SJCRH30 (cell line): ENCODE results near the gene GABRG3. TPM values are rescaled to one million over a fixed set of nuclear protein-coding genes. Genes with fewer than 3 reads are reported as not detected.

Experiments used
- DNase-seq, 2 experiments: peaks; one replicate each; pipeline ENCODE4 v3.0.0-alpha.2; 2015 to 2020
- H3K27ac ChIP-seq: fragments of 250-450 bp; sonication (Bioruptor Pico); 2 replicates; pipeline ENCODE4 v1.5.1; 2020; ENCODE audit warnings: mild to moderate bottlenecking, moderate library complexity
- H3K27me3 ChIP-seq: fragments of 250-450 bp; sonication (Bioruptor Pico); 2 replicates; pipeline ENCODE4 v1.5.1; 2020; ENCODE audit warnings: mild to moderate bottlenecking, moderate library complexity
- H3K36me3 ChIP-seq: fragments of 250-450 bp; sonication (Bioruptor Pico); 2 replicates; pipeline ENCODE4 v1.5.1; 2020; ENCODE audit warnings: mild to moderate bottlenecking, moderate library complexity
- H3K4me1 ChIP-seq: fragments of 250-450 bp; sonication (Bioruptor Pico); 2 replicates; pipeline ENCODE4 v1.5.1; 2020; ENCODE audit warnings: mild to moderate bottlenecking, moderate library complexity
- H3K4me3 ChIP-seq: fragments of 250-450 bp; sonication (Bioruptor Pico); 2 replicates; pipeline ENCODE4 v1.5.1; 2020; ENCODE audit warnings: mild to moderate bottlenecking, moderate library complexity
- H3K9me3 ChIP-seq: fragments of 250-450 bp; sonication (Bioruptor Pico); replicated peaks from 2 replicates; pipeline ENCODE4 v1.5.1; 2020; ENCODE audit warnings: mild to moderate bottlenecking, moderate library complexity
- total RNA-seq: library from RNA; depleted of rRNA; stranded (reverse); fragments of >200 nt; shearing (Covaris generic); gene quantifications from 2 replicates; pipeline ENCODE4 v1.2.3, GENCODE V29; 2014

Gene GABRG3
- total RNA-seq, 1 experiment from 2014 or later: 4.5 TPM

DNA sequence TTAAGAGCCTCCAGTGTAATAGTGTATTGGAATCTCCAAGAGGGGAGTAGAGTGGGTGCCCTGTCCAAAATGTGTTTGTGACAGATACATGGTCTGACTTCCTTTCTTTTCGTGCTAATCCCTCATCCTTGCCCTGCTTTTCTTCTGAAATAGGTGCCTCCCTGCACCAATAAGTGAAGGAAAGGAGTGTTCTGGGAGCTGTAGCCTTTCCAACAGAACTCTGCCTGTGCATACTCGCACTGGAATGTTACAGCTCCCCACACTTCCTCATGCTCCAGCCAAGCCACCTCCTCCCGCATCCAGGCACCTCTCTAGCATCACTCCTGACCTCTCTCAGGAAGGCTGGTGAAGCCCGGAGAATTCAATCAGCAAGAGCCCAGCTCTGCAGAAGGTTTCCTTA lies 478.0 kb downstream of the GABRG3 start:
- Histone ChIP-seq H3K27ac (no peak overlapping the region), H3K36me3 (no peaks in the 10 kb centered on the region), H3K4me3 (no peak overlapping the region), H3K4me1 (no peaks in the 10 kb centered on the region), H3K9me3 (no peaks in the 10 kb centered on the region), H3K27me3 (no peaks in the 10 kb centered on the region)
- no peak for DNase-seq

DNA sequence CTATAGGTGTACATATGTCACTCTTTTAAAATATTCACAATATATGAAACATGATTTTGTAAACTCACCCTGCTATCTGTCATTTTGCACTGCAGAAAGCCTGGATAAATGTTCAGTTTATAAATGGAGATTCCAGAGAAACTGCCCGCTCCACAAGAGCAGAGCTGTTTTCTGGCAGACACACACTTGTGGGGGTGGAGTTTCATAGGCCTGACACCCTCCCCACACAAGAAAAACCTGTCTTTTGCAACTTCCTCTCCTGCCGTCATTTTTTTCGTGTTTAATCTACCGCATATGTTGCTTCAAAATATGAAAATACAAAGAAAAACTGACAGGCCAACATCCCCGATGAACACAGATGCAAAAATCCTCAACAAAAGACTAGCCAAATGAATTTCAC lies 479.0 kb downstream of the GABRG3 start:
- H3K9me3 ChIP-seq: no peaks in the 10 kb centered on the region
- no peak overlapping the region for H3K27ac ChIP-seq
- H3K36me3 ChIP-seq: no peaks in the 10 kb centered on the region
- no peaks in the 10 kb centered on the region for H3K27me3 ChIP-seq
- DNase-seq: no peak
- H3K4me1 ChIP-seq: no peaks in the 10 kb centered on the region
- no peak overlapping the region for H3K4me3 ChIP-seq

DNA sequence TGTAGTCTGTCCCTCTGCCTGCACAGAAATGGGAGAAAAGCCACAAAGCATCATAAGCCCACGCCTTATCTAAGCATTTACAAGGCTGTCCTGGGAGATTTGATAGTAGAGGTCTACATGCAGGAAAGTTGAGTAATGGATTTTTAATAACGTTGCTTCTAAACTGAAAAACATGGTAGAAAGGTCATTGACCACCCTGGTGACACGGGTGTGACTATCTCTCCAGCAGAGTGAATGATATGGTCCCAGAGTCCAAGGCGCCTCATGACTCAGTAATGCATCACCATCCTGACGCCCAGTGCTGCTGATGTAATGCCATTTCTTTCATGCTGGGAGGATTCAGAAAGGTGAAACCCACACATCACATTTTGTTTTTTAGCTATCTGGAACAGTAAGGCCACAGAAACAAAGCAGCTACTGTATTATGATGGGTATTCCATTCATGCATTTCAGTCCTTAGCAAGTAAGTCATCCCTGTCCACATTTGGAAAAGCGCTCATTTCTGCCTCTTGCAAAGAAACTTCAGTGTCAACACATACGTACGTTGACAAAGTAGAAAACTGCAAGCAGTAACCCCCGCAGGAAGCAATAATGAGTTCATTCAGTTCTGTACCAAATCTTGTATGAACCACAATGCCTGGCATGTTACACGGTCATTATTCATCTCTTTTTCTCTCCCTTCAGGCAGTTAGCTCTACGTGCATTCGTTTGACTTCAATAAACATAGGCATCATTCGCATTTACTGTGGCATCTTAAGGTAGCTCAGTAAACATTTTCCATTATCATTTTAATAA lies 483.5 kb downstream of the GABRG3 start:
- no peak overlapping the region for H3K27ac ChIP-seq
- no peaks in the 10 kb centered on the region for H3K9me3 ChIP-seq
- H3K27me3 ChIP-seq: no peaks in the 10 kb centered on the region
- H3K36me3 ChIP-seq: no peaks in the 10 kb centered on the region
- no peak overlapping the region for H3K4me3 ChIP-seq
- no peak for DNase-seq
- no peaks in the 10 kb centered on the region for H3K4me1 ChIP-seq

DNA sequence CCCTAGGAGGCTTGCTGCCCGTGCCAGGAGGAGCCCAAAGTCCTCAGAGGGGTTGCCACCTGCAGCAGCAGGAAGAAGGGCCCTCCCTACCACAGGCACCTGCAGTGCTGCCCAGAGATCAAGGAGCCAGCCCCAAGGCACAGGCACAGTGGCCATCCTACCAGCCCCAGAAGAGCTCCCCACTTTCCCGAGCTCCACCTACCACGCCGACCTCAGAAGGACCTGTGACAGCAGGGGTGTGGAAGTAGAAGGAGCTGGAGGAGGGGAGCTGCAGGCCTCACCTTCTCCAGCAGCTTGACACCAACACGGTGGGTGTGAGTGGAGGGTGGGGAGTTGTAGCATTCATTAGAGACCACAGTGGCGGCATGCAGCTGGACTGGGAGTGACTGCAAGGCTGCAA lies 485.8 kb downstream of the GABRG3 start:
- H3K9me3 ChIP-seq: no peaks in the 10 kb centered on the region
- DNase-seq: no peak
- H3K36me3 ChIP-seq: no peaks in the 10 kb centered on the region

DNA sequence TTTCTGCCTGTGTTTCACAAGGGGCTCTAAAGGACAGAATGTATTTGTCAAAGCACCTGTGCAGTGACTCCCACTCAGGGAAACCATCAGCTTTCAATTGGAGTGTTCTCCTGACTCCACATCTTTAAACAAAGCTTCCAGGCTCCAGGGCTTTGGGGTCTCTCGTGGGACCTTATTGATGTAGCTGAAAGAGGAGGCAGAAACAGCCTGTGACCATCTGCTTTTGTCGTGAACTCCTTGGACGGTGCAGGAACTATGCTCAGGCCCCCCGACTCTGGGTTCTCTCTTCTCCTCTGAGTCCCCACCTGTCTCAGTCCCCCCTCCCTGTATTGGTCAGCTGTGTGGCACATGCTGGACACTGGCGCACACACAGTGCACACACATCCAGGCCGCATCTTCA lies 486.8 kb downstream of the GABRG3 start:
- Histone ChIP-seq H3K36me3 (no peaks in the 10 kb centered on the region), H3K4me1 (no peaks in the 10 kb centered on the region), H3K27me3 (no peaks in the 10 kb centered on the region), H3K9me3 (no peaks in the 10 kb centered on the region), H3K4me3 (no peak overlapping the region), H3K27ac (no peak overlapping the region)
- DNase-seq: no peak

More for the DNA sequence above, 485.8 kb downstream of the GABRG3 start:
- no peaks in the 10 kb centered on the region for H3K4me1 ChIP-seq
- H3K27ac ChIP-seq: no peak overlapping the region
- H3K27me3 ChIP-seq: no peaks in the 10 kb centered on the region
- H3K4me3 ChIP-seq: no peak overlapping the region

DNA sequence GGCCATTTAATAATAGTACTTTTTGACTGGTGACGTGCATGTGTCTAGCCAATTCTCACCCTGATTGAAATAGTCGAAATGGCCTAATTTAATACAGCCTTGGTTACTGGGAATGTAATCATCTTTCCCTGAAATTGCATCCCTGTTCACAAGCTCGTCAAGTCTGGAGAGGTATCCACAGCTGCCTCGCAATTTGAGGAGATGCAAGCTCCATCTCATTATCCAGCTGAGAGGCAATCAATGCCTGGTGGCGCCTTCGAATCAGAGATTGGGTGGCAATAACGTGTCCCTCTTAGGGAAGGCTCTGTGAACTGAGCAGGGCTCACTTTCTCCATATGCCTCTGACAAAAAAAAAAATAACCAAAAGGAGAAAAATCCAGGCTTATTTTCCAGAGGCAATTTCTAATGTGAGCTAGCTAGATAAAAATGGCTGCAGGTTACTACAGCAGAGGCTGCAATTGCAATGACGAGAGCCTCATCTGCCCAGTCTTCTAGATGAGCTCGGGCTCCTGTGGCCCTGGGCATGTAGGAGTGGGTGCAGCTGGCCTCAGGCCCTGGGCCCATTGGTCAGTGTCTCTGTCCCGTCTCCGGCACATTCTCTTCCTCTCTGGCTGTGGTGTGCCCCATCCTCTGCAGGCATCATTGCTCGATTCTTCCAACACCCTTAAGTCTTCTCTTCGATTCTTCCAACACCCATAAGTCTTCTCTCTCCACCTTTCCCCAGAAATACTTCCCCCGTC lies 487.5 kb downstream of the GABRG3 start:
- Histone ChIP-seq H3K4me1 (no peaks in the 10 kb centered on the region), H3K27ac (no peak overlapping the region), H3K4me3 (no peak overlapping the region), H3K9me3 (no peaks in the 10 kb centered on the region), H3K27me3 (no peaks in the 10 kb centered on the region), H3K36me3 (no peaks in the 10 kb centered on the region)
- DNase-seq: no peak

DNA sequence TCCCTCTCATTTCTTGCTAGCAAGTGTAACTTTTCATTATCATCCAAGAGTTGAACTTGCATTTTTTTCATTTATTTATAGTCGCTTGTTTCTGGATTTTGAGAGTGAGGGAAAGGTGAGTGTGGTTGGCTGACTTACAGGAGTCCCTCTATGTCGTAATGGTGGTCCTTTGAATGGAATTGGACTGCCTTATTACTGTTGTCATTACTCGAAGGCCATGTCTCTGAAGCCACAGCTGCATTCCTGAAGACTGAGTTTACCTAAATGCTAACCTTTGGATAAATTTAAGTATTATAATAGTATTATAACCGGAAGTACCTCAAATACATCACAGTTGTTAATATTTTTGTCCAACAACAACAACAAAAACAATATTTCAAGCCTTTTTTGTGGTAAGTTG lies 488.9 kb downstream of the GABRG3 start:
- no peak for DNase-seq
- no peak overlapping the region for H3K4me3 ChIP-seq
- no peak overlapping the region for H3K27ac ChIP-seq

DNA sequence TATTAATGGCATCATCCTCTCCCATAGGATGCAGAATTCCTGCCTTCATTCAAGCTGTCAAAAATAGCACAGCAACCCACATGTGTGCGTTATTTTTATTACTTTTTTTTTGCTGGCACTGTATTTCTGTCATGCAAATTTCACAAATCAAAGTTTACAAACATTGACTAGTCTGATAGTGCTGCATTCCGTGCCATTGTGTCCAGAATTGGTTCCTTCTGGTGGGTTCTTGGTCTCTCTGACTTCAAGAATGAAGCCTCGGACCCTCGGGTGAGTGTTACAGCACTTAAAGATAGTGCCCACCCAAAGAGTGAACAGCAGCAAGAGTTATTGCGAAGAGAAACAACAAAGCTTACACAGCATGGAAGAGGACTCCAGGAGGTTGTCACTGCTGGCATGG lies 490.2 kb downstream of the GABRG3 start:
- no peak overlapping the region for H3K4me3 ChIP-seq
- H3K4me1 ChIP-seq: no peaks in the 10 kb centered on the region
- no peaks in the 10 kb centered on the region for H3K9me3 ChIP-seq
- H3K27ac ChIP-seq: no peak overlapping the region
- no peak for DNase-seq
- no peaks in the 10 kb centered on the region for H3K36me3 ChIP-seq
- H3K27me3 ChIP-seq: no peaks in the 10 kb centered on the region

More for the DNA sequence above, 488.9 kb downstream of the GABRG3 start:
- Histone ChIP-seq H3K27me3 (no peaks in the 10 kb centered on the region), H3K9me3 (no peaks in the 10 kb centered on the region), H3K36me3 (no peaks in the 10 kb centered on the region), H3K4me1 (no peaks in the 10 kb centered on the region)

DNA sequence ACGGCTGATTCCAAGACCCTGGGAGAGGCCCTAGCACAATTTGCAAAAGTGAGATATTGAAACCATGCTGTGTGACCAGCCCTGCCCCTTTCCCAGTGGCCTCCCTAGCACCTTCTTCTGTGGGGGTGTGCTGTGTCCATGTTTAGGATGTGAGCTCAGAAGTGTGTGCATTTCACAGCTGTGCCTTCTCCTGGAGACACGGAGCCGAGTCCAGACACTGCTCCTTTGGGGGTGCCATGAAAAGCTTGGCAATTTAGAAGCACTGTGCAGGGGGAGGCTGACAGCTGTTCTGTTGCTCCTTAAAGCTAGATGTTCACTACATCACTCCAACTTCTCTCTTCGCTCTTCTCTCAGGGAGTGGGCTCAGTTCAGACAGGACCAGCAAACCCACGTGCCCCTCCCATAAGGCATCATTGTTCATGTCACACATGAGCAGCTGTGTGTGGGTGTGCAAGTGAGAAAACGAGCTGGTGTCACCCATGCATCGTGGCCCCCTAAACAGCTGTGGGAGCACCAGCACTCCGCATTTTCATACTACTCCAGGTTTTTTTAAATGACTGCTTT lies 492.6 kb downstream of the GABRG3 start:
- Histone ChIP-seq H3K4me1 (no peaks in the 10 kb centered on the region), H3K36me3 (no peaks in the 10 kb centered on the region), H3K9me3 (no peaks in the 10 kb centered on the region), H3K4me3 (no peak overlapping the region), H3K27ac (no peak overlapping the region), H3K27me3 (no peaks in the 10 kb centered on the region)
- DNase-seq: no peak

DNA sequence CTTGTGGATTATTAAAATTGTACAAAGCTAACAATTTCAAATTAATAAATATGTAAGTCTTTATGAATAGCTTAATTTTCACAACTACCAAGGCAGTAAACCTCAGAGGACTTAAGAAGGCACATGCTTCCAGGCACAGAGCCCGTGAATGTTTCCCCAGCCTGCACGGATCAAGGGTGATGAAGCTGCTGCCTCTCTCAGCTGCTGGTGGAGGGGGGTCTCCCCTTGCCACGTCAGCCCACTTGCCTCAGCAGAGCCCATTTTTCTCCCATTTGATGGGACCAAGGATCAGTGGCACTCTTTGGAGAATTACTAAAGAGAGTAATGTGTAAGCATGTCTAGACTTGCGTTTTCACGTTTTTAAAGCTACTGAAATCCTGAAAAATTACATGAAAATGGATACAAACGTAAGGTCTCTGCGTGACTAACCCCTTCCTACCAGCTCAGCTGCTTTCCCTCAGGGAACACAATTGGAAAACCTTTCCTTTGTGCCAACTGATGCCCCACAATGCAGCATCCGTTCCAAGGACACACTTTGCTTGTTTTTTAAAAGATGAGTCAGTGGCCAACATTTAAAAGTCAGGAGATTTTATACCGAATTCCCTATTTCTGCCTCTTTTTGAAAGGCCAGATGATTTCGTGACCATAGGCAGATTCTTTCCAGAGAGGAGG lies 494.1 kb downstream of the GABRG3 start:
- DNase-seq: no peak
- Histone ChIP-seq H3K36me3 (no peaks in the 10 kb centered on the region), H3K4me1 (no peaks in the 10 kb centered on the region), H3K4me3 (no peak overlapping the region), H3K9me3 (no peaks in the 10 kb centered on the region), H3K27ac (no peak overlapping the region), H3K27me3 (no peaks in the 10 kb centered on the region)

DNA sequence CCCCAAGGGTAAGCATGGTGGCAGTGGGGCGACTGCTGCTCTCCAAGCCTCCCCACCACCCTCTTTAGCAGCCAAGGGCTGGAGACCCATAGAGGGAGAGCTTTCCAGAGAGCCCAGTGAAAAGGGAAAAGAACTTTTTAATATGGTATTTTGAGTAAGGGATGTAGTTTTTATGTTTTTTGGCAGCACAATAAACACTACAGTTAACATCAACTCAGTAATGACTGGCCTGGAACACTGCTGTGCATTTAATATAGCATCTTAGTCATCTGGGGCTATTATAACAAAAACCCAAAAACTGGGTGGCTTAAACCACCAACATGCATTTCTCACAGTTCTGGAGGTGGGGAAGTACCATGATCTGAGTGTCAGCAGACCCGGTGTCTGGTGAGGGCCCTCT lies 495.8 kb downstream of the GABRG3 start:
- no peaks in the 10 kb centered on the region for H3K36me3 ChIP-seq
- DNase-seq: no peak

DNA sequence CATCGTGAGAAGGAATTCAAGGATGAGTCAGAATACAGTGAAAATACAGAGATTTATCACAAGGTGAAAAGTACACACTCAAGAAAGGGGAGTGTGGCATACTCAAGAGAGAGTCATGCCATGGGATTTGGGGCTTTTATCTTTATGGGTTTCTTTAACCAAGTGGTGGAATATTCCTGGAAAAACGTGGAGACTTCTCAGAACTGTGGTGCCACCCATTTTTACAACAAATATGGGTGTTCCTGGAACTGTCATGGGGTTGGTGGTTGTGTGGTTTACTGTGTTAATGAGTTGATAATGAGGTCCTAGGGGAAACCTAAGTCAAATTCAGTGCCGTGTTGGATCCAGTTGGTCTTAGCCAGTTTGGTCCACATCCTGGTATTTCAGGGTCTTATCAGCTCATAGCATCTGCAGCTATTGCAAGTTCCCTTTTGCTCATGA lies 497.2 kb downstream of the GABRG3 start:
- no peak overlapping the region for H3K4me3 ChIP-seq
- no peaks in the 10 kb centered on the region for H3K27me3 ChIP-seq
- H3K27ac ChIP-seq: no peak overlapping the region
- no peaks in the 10 kb centered on the region for H3K9me3 ChIP-seq
- no peaks in the 10 kb centered on the region for H3K4me1 ChIP-seq
- DNase-seq: no peak
- H3K36me3 ChIP-seq: no peaks in the 10 kb centered on the region

More for the DNA sequence above, 495.8 kb downstream of the GABRG3 start:
- Histone ChIP-seq H3K4me3 (no peak overlapping the region), H3K4me1 (no peaks in the 10 kb centered on the region), H3K9me3 (no peaks in the 10 kb centered on the region), H3K27me3 (no peaks in the 10 kb centered on the region), H3K27ac (no peak overlapping the region)

DNA sequence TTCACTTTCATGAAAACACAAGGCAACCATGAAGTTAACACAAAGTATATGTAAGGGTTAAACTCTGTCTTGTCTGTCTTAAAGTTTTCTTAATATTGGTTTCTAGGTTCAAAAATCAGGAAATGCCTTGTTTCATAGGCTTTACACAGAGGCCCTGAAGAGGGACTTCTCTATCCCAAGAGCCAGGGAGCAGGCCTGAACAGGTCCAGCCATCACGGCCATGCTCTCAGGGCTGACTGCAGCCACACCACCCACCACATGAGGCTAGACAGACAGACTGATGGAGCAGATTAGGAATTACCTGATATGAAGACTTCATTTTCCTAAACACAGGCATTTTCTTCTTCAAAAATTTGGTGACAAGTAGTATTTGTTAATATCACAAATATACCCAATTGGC lies 502.9 kb downstream of the GABRG3 start:
- Histone ChIP-seq H3K4me1 (no peaks in the 10 kb centered on the region), H3K4me3 (no peak overlapping the region), H3K36me3 (no peaks in the 10 kb centered on the region), H3K27me3 (no peaks in the 10 kb centered on the region), H3K27ac (no peak overlapping the region), H3K9me3 (no peaks in the 10 kb centered on the region)
- no peak for DNase-seq

DNA sequence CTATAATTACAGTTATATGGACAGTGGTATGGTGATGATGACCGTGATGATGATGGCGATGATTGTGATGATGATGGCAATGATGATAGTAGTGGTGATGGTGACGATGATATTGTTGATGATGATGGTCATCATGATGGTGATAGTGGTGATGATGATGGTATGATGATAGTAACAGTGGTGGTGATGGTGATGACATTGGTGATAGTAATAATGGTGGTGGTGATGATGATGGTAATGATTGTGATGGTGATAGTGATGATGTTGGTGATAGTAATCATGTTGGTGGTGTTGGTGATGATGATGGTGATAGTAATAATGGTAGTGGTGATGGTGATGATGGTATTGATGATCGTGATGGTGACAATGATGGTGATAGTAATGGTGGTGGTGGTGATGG lies 504.4 kb downstream of the GABRG3 start:
- no peaks in the 10 kb centered on the region for H3K36me3 ChIP-seq
- no peak for DNase-seq
- H3K27ac ChIP-seq: no peak overlapping the region
- no peaks in the 10 kb centered on the region for H3K9me3 ChIP-seq
- H3K4me3 ChIP-seq: no peak overlapping the region
- no peaks in the 10 kb centered on the region for H3K4me1 ChIP-seq
- H3K27me3 ChIP-seq: no peaks in the 10 kb centered on the region
